HepG2 (cell line): ENCODE results near the gene FOXG1. TPM values are rescaled to one million over a fixed set of nuclear protein-coding genes. Genes with fewer than 3 reads are reported as not detected.

ENCODE experiments used
- ATAC-seq: fragments of 200-7000 bp; cut with Tn5 transposase; 3 replicates; pipeline ENCODE4 v1.9.1; 2020; ENCODE audit warnings: mild to moderate bottlenecking, moderate library complexity
- BruUV-seq: library from RNA; stranded (reverse); fragments of 400-500 nt; replicated peaks from 2 replicates; lab custom pipeline; 2021; lab: Mats Ljungman, UMichigan
- CTCF ChIA-PET: fragments of 300-600 bp; formaldehyde crosslinking; extraction: SDS; loops from one replicate; lab custom pipeline; 2021; ENCODE audit warnings: low total read pairs, inconsistent platforms, low intra/inter-chr PET ratio; lab: Yijun Ruan, JAX
- POLR2A ChIA-PET: fragments of 350-600 bp; sonication (Branson Sonifier 250); formaldehyde crosslinking; loops from one replicate; lab custom pipeline; 2020; ENCODE audit warnings: antibody characterized with exemption, inconsistent platforms; lab: Yijun Ruan, JAX
- DNase-seq: peaks from one replicate; pipeline ENCODE4 v3.0.0-alpha.2; 2015; ENCODE audit warnings: low spot score
- FAIRE-seq: peaks from 3 replicates; lab custom pipeline; 2011; peaks lifted over from hg19 to GRCh38; lab: Jason Lieb, UNC
- H2AFZ ChIP-seq: one replicate; pipeline ENCODE4 v1.6.1; 2011; ENCODE audit warnings: low read length, inconsistent platforms
- H3K27ac ChIP-seq: fragments of 300-600 bp; 3 replicates; pipeline ENCODE4 v1.8.0; 2011; ENCODE audit warnings: mixed run types, mild to moderate bottlenecking, mixed read lengths, low read length, inconsistent platforms; ENCODE audit not compliant: insufficient read depth; ENCODE audit errors: extremely low read length
- H3K27me3 ChIP-seq, 2 experiments: fragments of 200-600 bp in 1 of 2; 2 replicates in 1 of 2; 3 replicates in 1 of 2; pipeline versions ENCODE4 v1.6.0 to v1.8.0; 2011; ENCODE audit warnings: low read length in 2 of 2, mild to moderate bottlenecking in 2 of 2, moderate library complexity in 2 of 2, inconsistent platforms in 1 of 2; ENCODE audit not compliant: insufficient read depth in 2 of 2, control insufficient read depth in 1 of 2
- H3K36me3 ChIP-seq, 2 experiments: fragments of 200-600 bp in 1 of 2; replicated peaks in 1 of 2; 2 replicates in 1 of 2; 3 replicates in 1 of 2; pipeline versions ENCODE4 v1.5.1 to v1.8.0; 2011; ENCODE audit warnings: low read length in 2 of 2, inconsistent platforms in 1 of 2; ENCODE audit not compliant: insufficient read depth in 2 of 2, control insufficient read depth in 1 of 2
- H3K4me1 ChIP-seq: 2 replicates; pipeline ENCODE4 v1.5.1; 2012; ENCODE audit warnings: low read length, inconsistent platforms; ENCODE audit not compliant: insufficient read depth
- H3K4me2 ChIP-seq: 2 replicates; pipeline ENCODE4 v1.6.0; 2011; ENCODE audit warnings: low read depth, low read length, inconsistent platforms
- H3K4me3 ChIP-seq, 3 experiments: fragments of 200-600 bp in 1 of 3; sonication (generic), shearing (Covaris generic) in 1 of 3; replicated peaks in 1 of 3; 2 replicates each; pipeline ENCODE4 v1.5.1; 2011 to 2016; ENCODE audit warnings: low read length in 3 of 3, inconsistent platforms in 2 of 3, low read depth in 2 of 3, mild to moderate bottlenecking in 2 of 3, control low read depth in 1 of 3, mixed read lengths in 1 of 3; ENCODE audit not compliant: insufficient read depth in 1 of 3
- H3K79me2 ChIP-seq: one replicate; pipeline ENCODE4 v1.6.1; 2011; ENCODE audit warnings: low read length, inconsistent platforms; ENCODE audit not compliant: insufficient read depth
- H3K9ac ChIP-seq: 2 replicates; pipeline ENCODE4 v1.6.0; 2011; ENCODE audit warnings: mild to moderate bottlenecking, low read depth, low read length, inconsistent platforms; ENCODE audit not compliant: insufficient read depth
- H3K9me3 ChIP-seq: 2 replicates; pipeline ENCODE4 v1.5.1; 2012; ENCODE audit warnings: mild to moderate bottlenecking, low read length
- H4K20me1 ChIP-seq: 2 replicates; pipeline ENCODE4 v1.6.0; 2011; ENCODE audit warnings: inconsistent platforms, mild to moderate bottlenecking, low read length, moderate library complexity; ENCODE audit not compliant: insufficient read depth
- ATM ChIP-seq: fragments of 450-650 bp; IDR thresholded peaks from 2 replicates; pipeline ENCODE4 v1.7.1; 2017; ENCODE audit warnings: mild to moderate bottlenecking, borderline replicate concordance
- CBX2 ChIP-seq, 2 experiments: fragments of 200-600 bp in 1 of 2; sonication (generic); formaldehyde crosslinking in 1 of 2; IDR thresholded peaks; 2 replicates each; pipeline versions ENCODE4 v1.7.0 to v1.8.1; 2018 to 2022; ENCODE audit warnings: low read depth in 2 of 2, low read length in 1 of 2, mild to moderate bottlenecking in 1 of 2, missing genetic modification reagents in 1 of 2
- FOXA1 ChIP-seq, 2 experiments: fragments of 450-650 bp in 1 of 2; sonication (generic) in 1 of 2; formaldehyde crosslinking in 1 of 2; IDR thresholded peaks; 2 replicates each; pipeline versions ENCODE4 v1.4.0 to v1.6.1; 2016 to 2020; ENCODE audit warnings: missing genetic modification reagents in 1 of 2
- KLF16 ChIP-seq, 2 experiments: sonication (generic) in 1 of 2; formaldehyde crosslinking in 1 of 2; IDR thresholded peaks; 2 replicates each; pipeline versions ENCODE4 v1.6.1 to v1.8.0; 2016 to 2023; ENCODE audit warnings: missing genetic modification reagents in 2 of 2, missing compliant biosample characterization in 1 of 2
- MAFF ChIP-seq: IDR thresholded peaks from 2 replicates; pipeline ENCODE4 v1.6.1; 2011; ENCODE audit warnings: low read depth, low read length, improper control_type of control experiment
- MAFK ChIP-seq, 2 experiments: IDR thresholded peaks in 1 of 2; conservative IDR thresholded peaks in 1 of 2; 2 replicates each; pipeline ENCODE4 v1.6.1; 2011; ENCODE audit warnings: improper control_type of control experiment in 2 of 2, low read length in 2 of 2
- RXRB ChIP-seq: IDR thresholded peaks from 2 replicates; pipeline ENCODE4 v1.6.1; 2016; ENCODE audit warnings: borderline replicate concordance, missing genetic modification reagents, missing compliant biosample characterization
- SIN3A ChIP-seq: IDR thresholded peaks from 2 replicates; pipeline ENCODE4 v1.6.1; 2011; ENCODE audit warnings: low read depth, mild to moderate bottlenecking, control low read depth, low read length, borderline replicate concordance
- SIX4 ChIP-seq: sonication (generic); formaldehyde crosslinking; IDR thresholded peaks from 2 replicates; pipeline ENCODE4 v1.4.0; 2020; ENCODE audit warnings: missing genetic modification reagents
- SRSF4 ChIP-seq: fragments of 200-400 bp; formaldehyde crosslinking; IDR thresholded peaks from one replicate; pipeline ENCODE4 v1.6.1; 2018; ENCODE audit warnings: mild to moderate bottlenecking, low read depth, low read length, moderate library complexity; ENCODE audit not compliant: poor library complexity, severe bottlenecking
- ZNF124 ChIP-seq: sonication (generic); formaldehyde crosslinking; IDR thresholded peaks from 2 replicates; pipeline ENCODE4 v1.4.0; 2020; ENCODE audit warnings: missing genetic modification reagents
- ZNF512 ChIP-seq: sonication (generic); formaldehyde crosslinking; IDR thresholded peaks from 2 replicates; pipeline ENCODE4 v1.4.0; 2020; ENCODE audit warnings: mild to moderate bottlenecking, missing genetic modification reagents
- ZNF747 ChIP-seq: sonication (generic); formaldehyde crosslinking; IDR thresholded peaks from 2 replicates; pipeline ENCODE4 v1.8.1; 2023; ENCODE audit warnings: missing genetic modification reagents, mild to moderate bottlenecking, borderline replicate concordance
- ZSCAN22 ChIP-seq: sonication (generic); formaldehyde crosslinking; IDR thresholded peaks from 2 replicates; pipeline ENCODE4 v1.4.0; 2020; ENCODE audit warnings: mild to moderate bottlenecking, missing genetic modification reagents
- WGBS: methylation state at CpG from one replicate; pipeline ENCODE4 v1.1.6; 2017; ENCODE audit warnings: low lambda C conversion rate; 5-methylcytosine and 5-hydroxymethylcytosine counted together
- in situ Hi-C: cut with HindIII; loops from 2 replicates; pipeline ENCODE4 v1.10.0; 2017; ENCODE audit warnings: low pct_unique_long_range_greater_than_20kb; ENCODE audit not compliant: extremely low pct_ligation_motif_present
- intact Hi-C: fragments of 100-400 bp; cut with micrococcal nuclease; formaldehyde crosslinking; loops from one replicate; pipeline ENCODE4 v1.10.0; 2022; ENCODE audit not compliant: unreplicated experiment
- polyA plus RNA-seq, 8 experiments: library from polyadenylated mRNA; depleted of rRNA in 3 of 8; stranded (reverse) in 7 of 8; unstranded in 1 of 8; fragments of >200 nt; fragmentation: Illumina TruSeq in 4 of 8; extraction: Trizol in 4 of 8; gene quantifications; 2 replicates each; pipeline versions ENCODE4 v1.2.1 to v1.2.3, GENCODE V29; 2011 to 2016; ENCODE audit warnings: low read depth in 4 of 8, missing spikeins in 1 of 8, mixed read lengths in 1 of 8; ENCODE audit not compliant: insufficient read depth in 1 of 8
- total RNA-seq, 5 experiments: library from RNA; depleted of rRNA; stranded (reverse); fragments of >200 nt; fragmentation: Illumina TruSeq; extraction: Trizol; gene quantifications; 2 replicates each; pipeline ENCODE4 v1.2.3, GENCODE V29; 2016; ENCODE audit warnings: low read depth in 1 of 5

The FOXG1 gene
- total and polyA plus RNA-seq, 2 of the 13 experiments (the other 11 are each of a cell fraction or from before 2014, with no cell fraction given) = not detected

- DNase-seq (no peak), FAIRE-seq (no peak), ATAC-seq (no peak)
- ChIA-PET CTCF (no interaction called here), POLR2A (no interaction called here)
- in situ Hi-C loops (no loop called here), intact Hi-C loops (no loop called here)
- Histone ChIP-seq H3K27me3 (peaks cover 0 to 22% of the 10 kb centered on the region in 2 experiments; a peak in 3 of 5 replicates), H3K79me2 (no peaks in the 10 kb centered on the region), H3K27ac (no peak overlapping the region), H4K20me1 (no peaks in the 10 kb centered on the region), H3K9me3 (no peaks in the 10 kb centered on the region), H3K4me2 (no peak overlapping the region), H3K9ac (no peak overlapping the region), H2AFZ (no peak overlapping the region), H3K4me3 (no peak overlapping the region), H3K36me3 (no peaks in the 10 kb centered on the region), H3K4me1 (no peaks in the 10 kb centered on the region)
- no TSS peak for BruUV-seq
- 11% methylated on average over 28 of the region's 28 CpGs for WGBS
- TF ChIP-seq CBX2 (IDR thresholded peaks at IDR 0.05; ENCODE audit: low read depth, low read length) = 0 out of 2 replicates have a peak, but pooled peaks have one; percentile 35
- TF ChIP-seq CBX2 (CRISPR knock-in tag; IDR thresholded peaks at IDR 0.05; ENCODE audit: low read depth) = no peak
- no peak for TF ChIP-seq ZNF747 (CRISPR knock-in tag)
Observed at GRCh38 chr14:28778138-28779117, 11.8 kb downstream of the FOXG1 start.

GRCh38 chr14:28779456-28779855 lies 12.9 kb downstream of the FOXG1 start:
- in situ Hi-C loops (no loop called here), intact Hi-C loops (no loop called here)
- ChIA-PET POLR2A (no interaction called here), CTCF (no interaction called here)
- Histone ChIP-seq H2AFZ (no peak overlapping the region), H3K4me3 (no peak overlapping the region), H3K27me3 (peaks cover 0 to 12% of the 10 kb centered on the region in 2 experiments; a peak in 3 of 5 replicates), H3K79me2 (no peaks in the 10 kb centered on the region), H3K4me1 (no peaks in the 10 kb centered on the region), H3K36me3 (no peaks in the 10 kb centered on the region), H3K9ac (no peak overlapping the region), H4K20me1 (no peaks in the 10 kb centered on the region), H3K9me3 (no peaks in the 10 kb centered on the region), H3K27ac (no peak overlapping the region), H3K4me2 (no peak overlapping the region)
- no TSS peak for BruUV-seq
- DNase-seq (no peak), FAIRE-seq (no peak), ATAC-seq (no peak)
- TF ChIP-seq CBX2 (IDR thresholded peaks at IDR 0.05; ENCODE audit: low read depth, low read length) (no peak), CBX2 (CRISPR knock-in tag; IDR thresholded peaks at IDR 0.05; ENCODE audit: low read depth) (no peak), FOXA1 (IDR thresholded peaks at IDR 0.05) (no peak), FOXA1 (CRISPR knock-in tag; IDR thresholded peaks at IDR 0.05) (no peak), RXRB (CRISPR knock-in tag) (no peak), ZSCAN22 (CRISPR knock-in tag) (no peak), KLF16 (CRISPR knock-in tag; IDR thresholded peaks at IDR 0.05) (no peak), MAFK (conservative IDR thresholded peaks at IDR 0.05 in 1 of 2, IDR thresholded peaks at IDR 0.05 in 1 of 2; ENCODE audit: low read length in 2 of 2) (peak; percentile 42 to 68; a peak in 2 of 4 replicates), ZNF124 (CRISPR knock-in tag) (no peak), SRSF4 (no peak), ATM (no peak), ZNF512 (CRISPR knock-in tag) (no peak), SIN3A (no peak), MAFF (peak; percentile 21; the same call in 1 of the 2 replicates), SIX4 (no peak)
